Kidney (tissue), 14 donors: Measurements from ENCODE around the gene ZNF469. TPM values are rescaled to one million over a fixed set of nuclear protein-coding genes. Genes with fewer than 3 reads are reported as not detected.

Experiments
- DNase-seq, 5 donors: peaks; one replicate each; pipeline ENCODE4 v3.0.0-alpha.2; 2013 to 2020
- FAIRE-seq: peaks from 2 replicates; lab custom pipeline; 2012; peaks lifted over from hg19 to GRCh38; lab: Jason Lieb, UNC
- H3K27ac ChIP-seq, 2 donors: one replicate each; pipeline ENCODE4 v1.7.0; 2013; ENCODE audit warnings: low read depth in 2 of 2, low read length in 2 of 2, inconsistent platforms in 1 of 2
- H3K27me3 ChIP-seq: one replicate; pipeline ENCODE4 v1.7.1; 2013; ENCODE audit warnings: low read length, inconsistent platforms; ENCODE audit not compliant: control insufficient read depth, insufficient read depth
- H3K36me3 ChIP-seq, 3 donors: one replicate each; pipeline versions ENCODE4 v1.7.0 to v1.7.1; 2013; ENCODE audit warnings: low read length in 3 of 3, control low read depth in 1 of 3, inconsistent platforms in 1 of 3; ENCODE audit not compliant: insufficient read depth in 3 of 3, control insufficient read depth in 2 of 3
- H3K4me1 ChIP-seq, 3 donors: one replicate each; pipeline versions ENCODE4 v1.7.0 to v1.7.1; 2013; ENCODE audit warnings: low read length in 3 of 3, inconsistent platforms in 1 of 3, low read depth in 1 of 3; ENCODE audit not compliant: control insufficient read depth in 2 of 3, insufficient read depth in 2 of 3
- H3K4me3 ChIP-seq, 3 donors: one replicate each; pipeline versions ENCODE4 v1.7.0 to v1.8.1; 2013; ENCODE audit warnings: low read length in 3 of 3, control low read depth in 1 of 3, inconsistent platforms in 1 of 3
- H3K9ac ChIP-seq, 3 donors: one replicate each; pipeline versions ENCODE4 v1.7.0 to v1.7.1; 2013; ENCODE audit warnings: low read length in 3 of 3, control low read depth in 1 of 3, inconsistent platforms in 1 of 3
- H3K9me3 ChIP-seq, 3 donors: one replicate each; pipeline versions ENCODE4 v1.7.0 to v1.7.1; 2013; ENCODE audit warnings: low read length in 3 of 3, control low read depth in 1 of 3, inconsistent platforms in 1 of 3; ENCODE audit not compliant: control insufficient read depth in 2 of 3, insufficient read depth in 1 of 3
- intact Hi-C: fragments of 100-400 bp; cut with DNase I; formaldehyde crosslinking; loops from one replicate; pipeline ENCODE4 v1.11.1; 2022
- polyA plus RNA-seq: library from polyadenylated mRNA; stranded (reverse); fragments of 350-450 nt; fragmentation: Illumina TruSeq; extraction: RNeasy Lipid Tissue Mini Kit (QIAGEN cat#74804); gene quantifications from one replicate; pipeline ENCODE4 v1.2.3, GENCODE V29; 2014; ENCODE audit warnings: low read depth, low replicate concordance; ENCODE audit not compliant: insufficient read depth
- total RNA-seq: library from RNA; stranded (reverse); fragmentation: NEBNext Ultra II Directional; extraction: Animal tissue kit (Norgen Biotek cat#: 25700); gene quantifications from one replicate; pipeline ENCODE4 v1.2.1, GENCODE V29; 2021
- TF ChIP-seq, protein P1 (sequence below): IDR thresholded peaks from 3 replicates; pipeline ENCODE4 v1.5.1; 2012; ENCODE audit warnings: mild to moderate bottlenecking, moderate library complexity, borderline replicate concordance; ENCODE audit not compliant: insufficient read depth; ENCODE audit errors: extremely low read depth
- donor health status: control.
- donor health status: control.
- donor health status: control.
- donor health status: control.
- donor health status: control.
- donor health status: DM: yes; HTN: yes; CAD: no.
- donor health status: Normal renal cell carcinoma (clear cell type).

ZNF469 gene
- total and polyA plus RNA-seq, 2 donors from 2014 or later = 0.09 to 1.6 TPM

DNA sequence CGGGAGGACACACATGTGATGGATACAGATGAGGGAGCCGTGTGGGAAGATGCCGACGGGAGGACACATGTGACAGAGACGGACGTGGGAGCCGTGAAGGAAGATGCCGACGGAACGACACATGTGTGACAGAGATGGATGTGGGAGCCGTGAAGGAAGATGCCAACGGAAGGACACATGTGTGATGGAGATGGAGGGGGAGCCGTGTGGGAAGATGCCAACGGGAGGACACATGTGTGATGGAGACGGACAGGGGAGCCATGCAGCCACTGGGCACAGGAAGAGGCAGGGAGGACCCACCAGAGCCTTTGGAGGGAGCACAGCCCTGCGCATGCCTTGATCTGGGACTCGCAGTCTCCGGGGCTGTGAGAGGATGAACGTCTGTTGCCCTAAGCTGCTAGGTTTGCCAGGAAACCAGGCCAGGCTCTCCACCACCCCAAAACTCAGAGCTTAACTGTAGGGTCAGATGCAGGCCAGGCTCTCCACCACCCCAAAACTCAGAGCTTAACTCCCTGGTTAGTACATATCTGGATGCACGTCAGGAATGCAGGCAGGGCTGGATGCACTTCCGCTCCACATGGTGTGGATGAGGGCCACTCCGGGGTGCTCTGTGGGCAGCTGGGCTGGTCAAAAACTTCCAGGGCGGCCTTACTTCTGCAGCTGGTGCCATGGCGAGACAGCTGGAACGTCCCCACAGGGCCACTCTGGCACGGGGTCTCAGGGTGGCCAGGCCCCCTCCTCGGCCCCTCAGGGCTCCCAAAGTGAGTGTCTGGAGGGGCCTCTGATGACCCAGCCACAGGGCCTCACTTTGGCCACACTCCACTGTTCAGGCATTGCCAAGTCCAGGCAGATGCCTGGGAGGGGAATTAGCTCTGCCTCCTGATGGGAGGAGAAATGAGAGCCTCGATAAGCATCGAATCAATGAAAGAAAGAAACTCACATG is 47.7 kb upstream of the ZNF469 start:
- FAIRE-seq (no peak), DNase-seq (peak in 1 of 5 donors; percentile 60)
- Histone ChIP-seq H3K4me1 (no peaks in the 10 kb centered on the region), H3K4me3 (no peak overlapping the region), H3K27me3 (no peaks in the 10 kb centered on the region), H3K9ac (no peak overlapping the region), H3K9me3 (peaks cover 0 to 5% (median 0%) of the 10 kb centered on the region in 3 donors), H3K27ac (no peak overlapping the region), H3K36me3 (peaks cover 0 to 4% (median 0%) of the 10 kb centered on the region in 3 donors)
- TF ChIP-seq, protein P1, sequence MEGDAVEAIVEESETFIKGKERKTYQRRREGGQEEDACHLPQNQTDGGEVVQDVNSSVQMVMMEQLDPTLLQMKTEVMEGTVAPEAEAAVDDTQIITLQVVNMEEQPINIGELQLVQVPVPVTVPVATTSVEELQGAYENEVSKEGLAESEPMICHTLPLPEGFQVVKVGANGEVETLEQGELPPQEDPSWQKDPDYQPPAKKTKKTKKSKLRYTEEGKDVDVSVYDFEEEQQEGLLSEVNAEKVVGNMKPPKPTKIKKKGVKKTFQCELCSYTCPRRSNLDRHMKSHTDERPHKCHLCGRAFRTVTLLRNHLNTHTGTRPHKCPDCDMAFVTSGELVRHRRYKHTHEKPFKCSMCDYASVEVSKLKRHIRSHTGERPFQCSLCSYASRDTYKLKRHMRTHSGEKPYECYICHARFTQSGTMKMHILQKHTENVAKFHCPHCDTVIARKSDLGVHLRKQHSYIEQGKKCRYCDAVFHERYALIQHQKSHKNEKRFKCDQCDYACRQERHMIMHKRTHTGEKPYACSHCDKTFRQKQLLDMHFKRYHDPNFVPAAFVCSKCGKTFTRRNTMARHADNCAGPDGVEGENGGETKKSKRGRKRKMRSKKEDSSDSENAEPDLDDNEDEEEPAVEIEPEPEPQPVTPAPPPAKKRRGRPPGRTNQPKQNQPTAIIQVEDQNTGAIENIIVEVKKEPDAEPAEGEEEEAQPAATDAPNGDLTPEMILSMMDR = no peak
- intact Hi-C loops = no loop called here

DNA sequence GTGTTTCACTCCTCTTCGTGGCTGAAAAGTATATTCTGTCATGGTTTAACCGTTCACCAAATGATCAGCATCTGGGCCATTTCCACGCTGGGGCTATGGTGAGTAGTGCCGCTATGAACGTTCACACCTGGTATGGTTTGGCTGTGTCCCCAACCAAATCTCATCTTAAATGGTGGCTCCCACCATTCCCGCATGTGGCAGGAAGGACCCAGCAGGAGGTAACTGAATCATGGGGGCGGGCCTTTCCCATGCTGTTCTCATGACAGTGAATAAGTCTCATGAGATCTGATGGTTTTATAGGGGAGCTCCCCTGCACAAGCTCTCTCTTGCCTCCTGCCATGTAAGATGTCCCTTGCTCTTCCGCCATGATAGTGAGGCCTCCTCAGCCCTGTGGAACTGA is 45.7 kb upstream of the ZNF469 start:
- intact Hi-C loops = no loop called here
- Histone ChIP-seq H3K4me3 (no peak overlapping the region), H3K27me3 (no peaks in the 10 kb centered on the region), H3K36me3 (no peaks in the 10 kb centered on the region), H3K9ac (no peak overlapping the region), H3K27ac (no peak overlapping the region), H3K9me3 (peaks cover 0 to 3% (median 0%) of the 10 kb centered on the region in 3 donors), H3K4me1 (no peaks in the 10 kb centered on the region)
- peak in 1 of 5 donors; percentile 6 for DNase-seq
- TF ChIP-seq, protein P1 = no peak
- FAIRE-seq = no peak

DNA sequence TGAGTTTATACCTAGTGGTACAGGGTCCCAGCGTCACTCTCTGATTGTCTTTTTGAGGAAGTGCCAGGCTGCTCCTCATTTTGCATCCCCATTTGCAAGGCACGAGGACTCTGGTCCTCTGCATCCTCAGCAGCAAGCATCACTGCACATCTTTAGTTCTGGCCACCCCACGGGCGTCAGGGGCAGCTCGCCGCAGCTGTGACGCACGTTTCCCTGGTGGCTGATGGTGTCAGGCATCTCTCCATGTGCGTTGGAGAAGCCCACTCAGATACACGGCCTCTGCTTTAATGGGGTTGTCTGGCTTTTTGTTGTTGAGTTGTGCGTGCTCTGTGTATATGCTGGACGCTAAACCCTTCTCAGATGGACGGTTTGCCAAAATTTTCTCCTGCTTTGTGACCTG is 45.2 kb upstream of the ZNF469 start:
- intact Hi-C loops = no loop called here
- FAIRE-seq (no peak), DNase-seq (peak in 1 of 5 donors; percentile 8)
- H3K27ac ChIP-seq = no peak overlapping the region
- no peaks in the 10 kb centered on the region for H3K27me3 ChIP-seq
- TF ChIP-seq, protein P1 = no peak
- H3K4me3 ChIP-seq = no peak overlapping the region
- no peaks in the 10 kb centered on the region for H3K36me3 ChIP-seq
- no peak overlapping the region for H3K9ac ChIP-seq
- peaks cover 0 to 3% (median 0%) of the 10 kb centered on the region in 3 donors for H3K9me3 ChIP-seq
- H3K4me1 ChIP-seq = no peaks in the 10 kb centered on the region
